ENCODE measurements around the gene UBL5.

The UBL5 gene

DNA sequence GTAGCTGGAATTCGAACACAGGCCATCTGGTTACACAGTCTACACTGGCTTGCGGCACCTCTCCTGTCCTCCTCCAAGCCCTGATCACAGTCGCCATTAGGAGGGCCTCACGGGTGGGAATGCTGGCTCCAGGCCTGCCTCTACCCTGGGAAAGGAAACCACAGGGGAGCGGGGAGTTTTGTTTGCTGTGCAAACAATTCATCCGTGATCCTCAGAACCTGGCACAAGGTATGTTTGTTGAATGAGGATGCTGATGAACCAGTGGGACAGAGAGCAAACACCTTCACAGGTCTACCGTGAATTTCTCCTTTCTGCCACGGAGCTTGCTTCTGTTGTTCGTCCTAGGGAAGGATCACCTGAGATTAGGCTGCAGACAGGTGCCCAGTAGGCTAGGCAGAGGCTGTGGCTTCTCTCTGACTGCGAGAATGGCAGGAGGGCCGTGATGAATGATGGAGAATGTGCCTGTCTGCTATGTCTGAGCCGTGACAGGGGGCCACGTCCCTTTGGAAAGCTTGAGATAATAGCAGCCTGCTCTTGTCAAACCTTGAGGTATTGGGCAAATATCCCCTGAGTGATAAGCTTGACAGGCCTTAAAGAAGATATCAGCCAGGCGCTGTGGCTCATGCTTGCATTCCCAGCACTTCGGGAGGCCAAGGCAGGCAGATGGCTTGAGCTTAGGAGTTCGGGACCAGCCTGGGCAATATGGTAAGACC is 44.1 kb downstream of the UBL5 start:
- H3K4me3 Mint-ChIP-seq, result no peak overlapping the region
- H3K36me3 Mint-ChIP-seq (ENCODE audit: low read depth), result no peaks in the 10 kb centered on the region
- H3K27ac Mint-ChIP-seq, result no peak overlapping the region
- H3K4me1 Mint-ChIP-seq (ENCODE audit: low read depth), result no peaks in the 10 kb centered on the region
- H3K27me3 Mint-ChIP-seq, result peaks cover 2% of the 10 kb centered on the region
- no peaks in the 10 kb centered on the region for H3K9me3 Mint-ChIP-seq
- intact Hi-C loops (cut with micrococcal nuclease), result no loop called here

DNA sequence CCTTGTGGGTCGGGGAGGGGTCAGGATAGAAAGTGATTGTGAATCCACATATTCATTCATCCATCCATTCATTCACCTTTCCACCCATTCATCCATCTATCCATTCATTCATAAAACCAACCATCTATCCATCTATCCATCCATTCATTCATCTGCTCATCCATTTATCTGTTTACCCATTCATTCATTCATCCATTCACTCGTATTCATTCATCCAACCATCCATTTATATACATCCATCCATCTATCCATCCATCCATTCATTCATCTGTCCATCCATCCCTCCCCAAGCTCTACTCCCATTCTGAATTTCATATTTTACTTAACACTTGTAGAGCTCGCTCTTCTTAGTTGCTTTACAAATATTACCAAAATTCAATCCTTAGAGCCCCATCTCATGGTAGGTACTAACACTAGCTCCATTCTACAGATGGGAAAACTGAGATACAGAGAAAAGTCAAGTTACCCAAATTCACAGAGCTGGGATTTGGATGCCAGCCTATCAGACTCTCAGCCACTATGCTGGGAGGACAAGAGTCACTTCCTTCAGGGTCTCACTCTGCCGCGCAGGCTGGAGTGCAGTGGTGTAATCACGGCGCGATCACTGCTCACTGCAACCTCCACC is 45.0 kb downstream of the UBL5 start:
- no peak overlapping the region for H3K27ac Mint-ChIP-seq
- H3K36me3 Mint-ChIP-seq (ENCODE audit: low read depth), result no peaks in the 10 kb centered on the region
- H3K4me3 Mint-ChIP-seq, result no peak overlapping the region
- intact Hi-C loops (cut with micrococcal nuclease), result no loop called here
- H3K9me3 Mint-ChIP-seq, result no peaks in the 10 kb centered on the region
- H3K4me1 Mint-ChIP-seq (ENCODE audit: low read depth), result no peaks in the 10 kb centered on the region
- H3K27me3 Mint-ChIP-seq, result peaks cover 2% of the 10 kb centered on the region

GRCh38 chr19:9875031-9875627 is 47.4 kb downstream of the UBL5 start:
- Mint-ChIP-seq H3K4me1 (ENCODE audit: low read depth) (peaks cover 6% of the 10 kb centered on the region), H3K27me3 (peaks cover 8% of the 10 kb centered on the region), H3K4me3 (no peak overlapping the region), H3K27ac (no peak overlapping the region), H3K9me3 (no peaks in the 10 kb centered on the region), H3K36me3 (ENCODE audit: low read depth) (no peaks in the 10 kb centered on the region)
- intact Hi-C loops (cut with micrococcal nuclease), result no loop called here

DNA sequence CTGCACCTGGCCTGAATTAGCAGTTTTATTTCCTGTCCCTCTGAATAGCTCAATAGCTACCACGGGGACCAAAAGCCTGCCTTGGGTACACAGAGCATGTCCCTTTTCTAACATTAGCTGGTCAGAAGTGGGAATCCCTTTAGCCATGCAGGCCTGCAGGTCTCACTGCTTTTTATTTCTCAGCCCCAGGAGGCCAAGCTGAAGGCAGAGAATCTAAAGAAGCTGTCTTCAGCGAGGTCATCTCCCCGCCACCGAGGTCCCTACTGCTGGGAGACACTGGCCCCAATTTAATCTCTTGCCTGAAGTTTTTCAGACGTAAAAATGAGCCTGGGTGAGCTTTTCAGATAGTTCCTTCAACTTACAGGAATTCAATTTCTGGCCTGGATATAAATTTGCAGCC is 48.1 kb downstream of the UBL5 start:
- Mint-ChIP-seq H3K27me3 (peaks cover 8% of the 10 kb centered on the region), H3K4me1 (ENCODE audit: low read depth) (peaks cover 6% of the 10 kb centered on the region), H3K9me3 (no peaks in the 10 kb centered on the region), H3K36me3 (ENCODE audit: low read depth) (no peaks in the 10 kb centered on the region), H3K4me3 (no peak overlapping the region), H3K27ac (no peak overlapping the region)
- intact Hi-C loops (cut with micrococcal nuclease), result no loop called here

DNA sequence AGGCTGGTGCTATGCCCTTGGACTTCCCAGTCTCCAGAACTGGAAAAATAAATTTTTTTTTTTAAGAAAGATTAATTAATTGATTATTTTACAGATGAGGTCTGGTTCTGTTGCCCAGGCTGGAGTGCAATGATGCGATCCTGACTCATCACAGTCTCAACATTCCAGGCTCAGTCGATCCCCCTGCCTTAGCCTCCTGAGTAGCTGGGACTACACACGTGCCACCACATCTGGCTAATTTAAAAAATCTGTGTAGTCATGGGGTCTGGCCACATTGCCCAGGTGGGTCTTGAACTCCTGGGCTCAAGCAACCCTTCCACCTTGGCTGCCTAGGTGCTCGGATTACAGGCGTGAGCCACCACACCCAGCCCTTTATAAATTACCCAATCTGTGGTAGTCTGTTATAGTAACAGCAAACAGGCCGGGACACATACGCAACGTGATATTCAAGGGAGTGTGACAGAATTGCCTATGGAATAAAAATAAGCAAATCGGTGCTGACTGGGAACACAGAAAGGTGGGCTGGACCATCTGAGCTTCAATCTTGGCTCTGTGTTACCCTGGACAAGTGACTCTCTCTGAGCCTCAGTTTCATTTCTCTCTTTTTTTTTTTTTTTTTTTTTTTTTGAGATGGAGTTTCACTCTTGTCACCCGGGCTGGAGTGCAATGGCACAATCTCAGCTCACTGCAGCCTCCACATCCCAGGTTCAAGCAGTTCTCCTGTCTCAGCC is 50.2 kb downstream of the UBL5 start:
- no peak overlapping the region for H3K27ac Mint-ChIP-seq
- peaks cover 6% of the 10 kb centered on the region for H3K4me1 Mint-ChIP-seq (ENCODE audit: low read depth)
- peaks cover 8% of the 10 kb centered on the region for H3K27me3 Mint-ChIP-seq
- intact Hi-C loops (cut with micrococcal nuclease), result no loop called here
- no peak overlapping the region for H3K4me3 Mint-ChIP-seq
- H3K36me3 Mint-ChIP-seq (ENCODE audit: low read depth), result no peaks in the 10 kb centered on the region
- H3K9me3 Mint-ChIP-seq, result no peaks in the 10 kb centered on the region

DNA sequence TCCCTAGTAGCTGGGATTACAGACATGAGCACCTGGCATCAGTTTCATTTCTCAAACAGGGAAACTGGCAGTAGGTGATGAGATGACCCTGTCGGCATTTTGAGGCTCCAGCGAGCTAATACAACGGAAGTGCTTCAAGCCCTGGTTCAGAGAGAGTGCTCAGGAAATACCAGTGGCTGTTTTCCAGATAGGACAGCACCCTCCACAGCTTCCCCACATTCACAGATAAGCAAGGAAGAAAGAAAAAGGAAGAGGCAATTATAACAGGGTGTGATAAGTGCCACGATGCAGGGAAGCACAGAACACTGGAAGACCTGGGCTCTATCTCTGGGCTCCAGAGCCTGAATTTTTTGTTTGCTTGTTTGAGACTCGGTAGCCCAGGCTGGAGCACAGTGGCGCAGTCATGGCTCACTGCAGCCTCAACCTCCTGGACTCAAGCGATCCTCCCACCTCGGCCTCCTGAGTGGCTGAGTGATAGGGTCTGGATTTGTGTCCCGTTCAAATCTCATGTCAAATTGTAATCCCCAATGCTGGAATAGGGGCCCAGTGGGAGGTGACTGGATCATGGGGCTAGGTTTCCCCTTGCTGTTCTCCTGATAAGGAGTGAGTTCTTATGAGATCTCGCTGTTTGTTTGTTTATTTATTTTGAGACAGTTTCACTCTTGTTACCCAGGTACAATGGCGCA is 50.9 kb downstream of the UBL5 start:
- H3K9me3 Mint-ChIP-seq, result no peaks in the 10 kb centered on the region
- intact Hi-C loops (cut with micrococcal nuclease), result no loop called here
- no peaks in the 10 kb centered on the region for H3K36me3 Mint-ChIP-seq (ENCODE audit: low read depth)
- H3K4me3 Mint-ChIP-seq, result no peak overlapping the region
- no peak overlapping the region for H3K27ac Mint-ChIP-seq
- H3K27me3 Mint-ChIP-seq, result peaks cover 8% of the 10 kb centered on the region
- peaks cover 6% of the 10 kb centered on the region for H3K4me1 Mint-ChIP-seq (ENCODE audit: low read depth)
